IPS-20b (cell line): Measurements from ENCODE around the gene FRMPD2.
"Not testable (repeated sequence)": the region's sequence is repeated elsewhere in the genome, so short reads cannot be mapped to it uniquely, and the experiment has no call there.

ENCODE experiments used
- H3K27ac ChIP-seq: one replicate; pipeline ENCODE4 v1.5.1; 2013; ENCODE audit warnings: low read length
- H3K27me3 ChIP-seq: 2 replicates; pipeline ENCODE4 v1.6.1; 2013; ENCODE audit warnings: mild to moderate bottlenecking, low read length, inconsistent platforms; ENCODE audit not compliant: insufficient read depth
- H3K36me3 ChIP-seq: 2 replicates; pipeline ENCODE4 v1.6.1; 2013; ENCODE audit warnings: low read depth, mild to moderate bottlenecking, inconsistent platforms, low read length, moderate library complexity; ENCODE audit not compliant: insufficient read depth
- H3K4me1 ChIP-seq: 2 replicates; pipeline ENCODE4 v1.6.1; 2013; ENCODE audit warnings: mild to moderate bottlenecking, control low read depth, inconsistent platforms, low read length, moderate library complexity; ENCODE audit not compliant: insufficient read depth
- H3K4me3 ChIP-seq: 2 replicates; pipeline ENCODE4 v1.5.1; 2013; ENCODE audit warnings: mild to moderate bottlenecking, low read length, inconsistent platforms
- H3K9ac ChIP-seq: 2 replicates; pipeline ENCODE4 v1.6.1; 2013; ENCODE audit warnings: low read depth, mild to moderate bottlenecking, inconsistent platforms, low read length, moderate library complexity
- H3K9me3 ChIP-seq: 2 replicates; pipeline ENCODE4 v1.6.1; 2013; ENCODE audit warnings: mild to moderate bottlenecking, low read depth, low read length, inconsistent platforms; ENCODE audit not compliant: insufficient read depth

FRMPD2 gene

DNA sequence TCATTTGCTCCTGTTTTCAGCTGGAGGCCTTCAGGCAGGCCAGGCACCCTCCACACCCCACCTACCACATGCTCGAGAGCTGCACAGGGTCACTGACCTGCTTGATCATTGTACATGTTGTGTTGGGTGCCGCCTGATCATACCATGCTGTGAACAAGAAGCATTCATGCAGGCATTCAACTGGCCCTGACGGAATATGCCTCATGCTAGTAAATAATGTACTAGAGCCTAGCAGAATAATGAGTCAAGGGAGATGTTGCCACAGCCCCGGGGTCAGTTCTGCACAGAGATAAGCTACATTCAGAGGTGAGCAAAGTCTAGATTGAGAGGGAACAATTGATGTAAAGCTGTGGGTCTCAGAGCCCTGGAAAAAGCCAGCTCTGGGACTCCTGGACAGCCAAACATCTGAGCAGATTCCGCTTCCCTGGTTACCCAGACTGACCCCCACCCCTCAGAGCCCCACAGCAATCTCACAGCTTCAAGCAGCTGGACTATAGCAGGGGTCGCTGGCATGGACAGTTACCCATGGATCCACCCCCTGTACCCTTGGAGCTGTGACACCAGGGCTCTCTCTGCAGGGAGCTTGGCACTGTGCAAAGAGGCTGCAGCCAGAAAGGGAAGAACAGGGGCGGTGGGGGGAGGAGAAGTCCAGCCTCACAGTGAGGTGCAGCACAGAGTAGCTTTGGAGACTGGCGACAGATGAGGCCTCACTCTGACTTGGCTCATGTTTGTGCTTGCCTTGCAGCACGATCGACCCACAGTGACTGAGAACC lies 86.6 kb downstream of the FRMPD2 start:
- no peak overlapping the region for H3K4me3 ChIP-seq
- H3K27me3 ChIP-seq, result no peaks in the 10 kb centered on the region

GRCh38 chr10:48187126-48187525 lies 87.4 kb downstream of the FRMPD2 start:
- Histone ChIP-seq H3K9me3 (no peaks in the 10 kb centered on the region), H3K27ac (no peak overlapping the region), H3K27me3 (no peaks in the 10 kb centered on the region), H3K9ac (no peak overlapping the region), H3K36me3 (no peaks in the 10 kb centered on the region), H3K4me1 (no peaks in the 10 kb centered on the region), H3K4me3 (no peak overlapping the region)

More for the DNA sequence above, 86.6 kb downstream of the FRMPD2 start:
- Histone ChIP-seq H3K4me1 (no peaks in the 10 kb centered on the region), H3K9ac (no peak overlapping the region), H3K36me3 (no peaks in the 10 kb centered on the region), H3K27ac (no peak overlapping the region), H3K9me3 (no peaks in the 10 kb centered on the region)

DNA sequence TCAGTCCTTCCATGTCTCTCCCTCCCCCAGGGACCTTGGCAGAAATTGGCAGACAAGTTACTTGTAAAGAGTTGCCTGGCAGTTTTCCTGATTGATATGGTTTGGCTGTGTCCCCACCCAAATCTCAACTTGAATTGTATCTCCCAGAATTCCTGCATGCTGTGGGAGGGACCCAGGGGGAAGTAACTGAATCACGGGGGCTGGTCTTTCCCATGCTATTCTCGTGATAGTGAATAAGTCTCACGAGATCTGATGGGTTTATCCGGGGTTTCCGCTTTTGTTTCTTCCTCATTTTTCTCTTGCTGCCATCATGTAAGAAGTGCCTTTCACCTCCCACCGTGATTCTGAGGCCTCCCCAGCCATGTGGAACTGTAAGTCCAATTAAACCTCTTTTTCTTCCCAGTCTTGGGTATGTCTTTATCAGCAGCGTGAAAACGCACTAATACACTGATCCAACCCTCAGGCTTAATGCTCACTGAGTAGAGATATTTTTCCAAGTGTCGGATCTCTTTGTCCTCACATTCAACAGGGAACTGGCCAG lies 88.2 kb downstream of the FRMPD2 start:
- H3K9ac ChIP-seq, H3K27me3 ChIP-seq, H3K4me3 ChIP-seq, H3K4me1 ChIP-seq, H3K9me3 ChIP-seq, H3K36me3 ChIP-seq, H3K27ac ChIP-seq: not testable (repeated sequence)

DNA sequence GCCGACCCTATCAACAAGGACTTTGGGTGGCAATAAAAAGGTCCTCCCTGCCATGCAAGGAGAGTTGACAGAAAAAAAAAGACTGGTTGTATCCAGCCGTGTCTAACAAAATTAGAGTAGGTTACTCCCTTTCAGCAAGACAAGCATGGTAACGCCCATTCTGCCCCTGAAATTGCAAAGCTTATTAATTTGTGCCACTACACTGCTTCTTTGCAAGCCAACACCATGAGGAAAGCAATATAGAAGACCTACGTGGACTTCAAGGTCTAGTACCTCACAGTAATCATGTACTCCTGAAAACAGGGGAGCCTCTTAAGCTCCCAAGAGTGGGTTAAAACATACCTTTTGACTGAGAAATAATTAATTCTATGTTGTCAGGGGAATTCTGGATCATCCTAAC lies 90.3 kb downstream of the FRMPD2 start:
- no peak overlapping the region for H3K9ac ChIP-seq
- no peaks in the 10 kb centered on the region for H3K36me3 ChIP-seq
- no peaks in the 10 kb centered on the region for H3K27me3 ChIP-seq
- no peaks in the 10 kb centered on the region for H3K4me1 ChIP-seq
- no peaks in the 10 kb centered on the region for H3K9me3 ChIP-seq
- no peak overlapping the region for H3K27ac ChIP-seq
- H3K4me3 ChIP-seq, result no peak overlapping the region

DNA sequence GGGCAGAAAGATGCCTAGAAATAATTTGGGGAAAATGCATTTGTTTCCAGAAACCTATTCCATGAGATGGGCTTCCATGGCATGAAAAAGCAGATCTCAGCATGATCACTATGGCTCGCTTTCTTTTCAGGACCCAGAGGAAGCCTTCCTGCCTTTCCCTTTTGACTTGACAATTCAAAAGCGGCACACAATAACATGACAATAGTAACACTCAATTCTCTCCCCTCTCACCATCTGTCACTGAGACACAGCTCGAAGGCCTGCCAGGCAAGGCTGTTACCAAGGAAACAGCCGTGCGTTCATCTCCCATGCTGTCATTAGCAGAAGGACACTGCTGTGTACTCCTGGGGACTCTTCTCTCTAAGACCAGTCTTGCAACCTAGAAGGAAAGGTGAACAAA lies 101.8 kb downstream of the FRMPD2 start:
- H3K9ac ChIP-seq, H3K9me3 ChIP-seq, H3K36me3 ChIP-seq, H3K27ac ChIP-seq, H3K4me1 ChIP-seq, H3K27me3 ChIP-seq, H3K4me3 ChIP-seq: not testable (repeated sequence)

- H3K9ac ChIP-seq, H3K36me3 ChIP-seq, H3K4me3 ChIP-seq, H3K27me3 ChIP-seq, H3K27ac ChIP-seq, H3K9me3 ChIP-seq, H3K4me1 ChIP-seq: not testable (repeated sequence)
Measured at GRCh38 chr10:48160670-48161069, 113.8 kb downstream of the FRMPD2 start.

GRCh38 chr10:48160163-48160562 lies 114.3 kb downstream of the FRMPD2 start:
- not testable (repeated sequence) for H3K27ac ChIP-seq, H3K27me3 ChIP-seq, H3K9me3 ChIP-seq, H3K4me1 ChIP-seq, H3K9ac ChIP-seq, H3K4me3 ChIP-seq, H3K36me3 ChIP-seq

DNA sequence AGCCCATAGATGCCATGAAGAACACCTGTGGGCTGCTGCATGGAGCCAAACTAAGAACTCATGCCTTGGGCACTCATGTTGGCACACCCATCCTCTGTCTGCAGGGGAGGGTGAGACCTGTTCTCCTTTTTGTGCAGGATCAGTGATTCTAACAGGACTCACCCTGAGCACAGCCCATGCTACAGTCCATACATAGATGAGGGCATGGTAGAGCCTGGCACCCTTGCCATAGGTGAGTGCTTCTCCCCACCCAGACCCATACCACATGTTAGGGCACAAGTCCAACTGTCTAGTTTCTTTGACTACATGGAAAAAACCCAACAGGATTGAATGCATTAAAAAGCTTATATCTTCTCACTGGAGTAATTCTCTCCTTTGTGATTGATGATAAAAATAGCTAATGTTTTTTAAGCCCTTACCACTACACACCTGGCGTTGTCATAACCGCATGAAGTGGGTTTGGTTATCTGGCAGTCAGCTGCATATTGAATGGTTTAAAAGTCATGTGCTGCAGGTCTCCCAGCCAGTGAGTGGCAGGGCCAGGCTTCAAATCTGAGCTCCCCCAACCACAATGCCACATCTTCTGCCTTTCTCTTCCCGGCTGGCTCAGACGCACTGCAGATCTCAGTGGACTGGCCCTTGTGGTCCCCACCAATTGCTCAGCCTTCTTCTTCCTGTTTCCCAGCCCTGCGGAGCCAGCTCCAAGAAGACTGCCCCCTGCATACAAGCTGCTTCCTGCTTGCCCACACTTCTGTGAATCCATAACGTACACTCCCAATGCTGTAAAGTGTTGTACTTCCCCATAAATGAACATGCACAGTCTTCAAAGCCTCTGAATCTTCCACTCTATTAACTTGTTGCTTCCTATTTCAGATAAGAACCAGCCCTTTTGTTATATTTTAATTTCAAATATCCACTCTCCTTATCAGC lies 120.0 kb downstream of the FRMPD2 start:
- H3K27me3 ChIP-seq, H3K9me3 ChIP-seq, H3K27ac ChIP-seq, H3K4me1 ChIP-seq, H3K9ac ChIP-seq, H3K36me3 ChIP-seq, H3K4me3 ChIP-seq: not testable (repeated sequence)

- not testable (repeated sequence) for H3K4me1 ChIP-seq, H3K9me3 ChIP-seq, H3K27me3 ChIP-seq
Measured at GRCh38 chr10:48147643-48148042, 126.9 kb downstream of the FRMPD2 start.

GRCh38 chr10:48143721-48144642 lies 130.5 kb downstream of the FRMPD2 start:
- H3K36me3 ChIP-seq, H3K4me1 ChIP-seq, H3K27me3 ChIP-seq, H3K9ac ChIP-seq, H3K27ac ChIP-seq, H3K4me3 ChIP-seq, H3K9me3 ChIP-seq: not testable (repeated sequence)

More at GRCh38 chr10:48147643-48148042, 126.9 kb downstream of the FRMPD2 start:
- H3K27ac ChIP-seq, H3K4me3 ChIP-seq, H3K9ac ChIP-seq, H3K36me3 ChIP-seq: not testable (repeated sequence)

DNA sequence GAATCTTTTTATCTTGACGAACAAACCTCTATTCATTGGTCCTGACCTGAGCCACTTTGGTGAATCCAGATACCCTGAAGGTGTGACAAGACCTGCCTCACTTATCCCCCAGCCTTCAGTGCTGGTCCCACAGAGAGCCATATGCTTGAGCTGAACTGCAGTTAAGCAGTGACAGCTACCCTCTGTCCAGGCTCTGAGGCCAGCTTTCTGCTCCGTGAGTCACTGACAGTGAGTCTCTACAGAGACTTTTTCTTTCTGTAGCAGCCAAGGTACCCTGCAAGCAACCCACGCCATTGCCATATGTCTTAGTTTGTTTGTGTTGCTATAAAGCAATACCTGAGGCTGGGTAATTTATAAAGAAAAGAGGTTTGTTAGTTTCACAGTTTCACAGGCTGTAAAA lies 133.5 kb downstream of the FRMPD2 start:
- H3K4me3 ChIP-seq, H3K27ac ChIP-seq, H3K36me3 ChIP-seq, H3K9me3 ChIP-seq, H3K9ac ChIP-seq, H3K27me3 ChIP-seq, H3K4me1 ChIP-seq: not testable (repeated sequence)
